Activated T-cell treated with anti-CD3 and anti-CD28 coated beads, Interleukin-2, amount 50 U/mL, for 4 hours (primary cell): ENCODE data around the gene KRT16. TPM values are rescaled to one million over a fixed set of nuclear protein-coding genes. Genes with fewer than 3 reads are reported as not detected.
"Not testable (repeated sequence)": the region's sequence is repeated elsewhere in the genome, so short reads cannot be mapped to it uniquely, and the experiment has no call there.

Experiments used
- ATAC-seq, 2 donors: fragments of 200-7000 bp; cut with Tn5 transposase; one replicate each; pipeline ENCODE4 v1.10.0; 2021
- DNase-seq: peaks from one replicate; pipeline ENCODE4 v3.0.0-alpha.2; 2020
- H3K27me3 Mint-ChIP-seq: one replicate; pipeline ENCODE4 v1.8.0; 2021; ENCODE audit warnings: low read depth, mixed read lengths
- H3K36me3 Mint-ChIP-seq: one replicate; pipeline ENCODE4 v1.8.0; 2022; ENCODE audit warnings: mixed read lengths; ENCODE audit not compliant: insufficient read depth
- H3K4me1 Mint-ChIP-seq: one replicate; pipeline ENCODE4 v1.8.0; 2021; ENCODE audit warnings: low read depth, mixed read lengths
- H3K4me3 Mint-ChIP-seq: one replicate; pipeline ENCODE4 v1.8.0; 2021; ENCODE audit warnings: mild to moderate bottlenecking, moderate library complexity, mixed read lengths
- H3K9me3 Mint-ChIP-seq: one replicate; pipeline ENCODE4 v1.8.0; 2021; ENCODE audit warnings: mixed read lengths
- total RNA-seq, 3 donors: library from RNA; stranded (reverse); gene quantifications; one replicate each; pipeline ENCODE4 v1.2.1, GENCODE V29; 2021

KRT16 gene
- total RNA-seq, 3 donors from 2014 or later = not detected

DNA sequence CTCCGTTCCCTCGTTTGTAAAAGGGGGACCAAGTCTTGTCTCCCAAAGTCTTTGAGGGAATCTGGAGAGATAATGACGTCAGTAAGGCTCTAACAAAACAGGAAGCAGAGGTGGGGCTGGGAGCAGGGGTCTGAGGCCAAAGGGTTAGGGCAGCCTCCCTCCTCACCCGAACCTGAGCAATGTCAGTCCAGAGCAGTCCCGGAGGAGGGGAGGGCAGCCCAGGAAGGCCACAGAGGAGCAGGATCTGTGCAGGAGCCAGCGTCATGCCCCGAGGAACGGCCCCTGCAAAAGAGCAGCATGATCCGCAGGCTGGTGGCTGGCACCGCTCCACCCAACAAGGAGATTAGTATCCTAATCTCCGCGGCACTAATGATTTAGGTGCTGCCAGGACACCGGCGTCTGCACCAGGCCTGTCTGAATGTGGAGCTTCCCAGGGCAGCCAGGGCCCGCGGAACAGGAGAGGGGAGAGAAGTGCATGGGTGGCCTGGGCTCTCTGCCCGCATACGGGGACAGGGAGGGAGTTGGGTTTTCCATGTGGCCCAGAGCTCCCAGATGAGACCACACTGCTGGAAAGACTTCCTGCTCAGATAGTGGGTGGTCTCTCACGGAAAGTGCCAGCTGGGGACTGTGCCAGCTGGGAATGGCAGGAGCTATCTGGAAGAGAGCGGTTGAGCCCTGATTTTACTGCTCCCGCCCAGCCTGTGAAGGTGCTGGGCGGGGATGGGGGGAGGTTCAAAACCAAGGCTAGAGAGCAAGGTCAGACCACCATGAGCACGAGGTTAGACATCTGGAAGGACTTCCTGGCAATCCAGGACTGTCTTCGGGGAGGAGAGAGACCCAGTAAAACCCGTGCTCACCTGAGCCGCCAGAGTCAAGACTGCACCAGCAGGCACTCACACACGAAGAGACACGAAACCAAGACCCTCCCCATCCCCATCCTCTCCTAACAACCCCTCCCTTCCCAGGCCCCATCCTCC lies 22.8 kb upstream of the KRT16 start:
- Mint-ChIP-seq H3K36me3 (no peaks in the 10 kb centered on the region), H3K4me1 (no peaks in the 10 kb centered on the region), H3K9me3 (no peaks in the 10 kb centered on the region), H3K4me3 (no peak overlapping the region), H3K27me3 (no peaks in the 10 kb centered on the region)
- ATAC-seq (no peak), DNase-seq (no peak)

DNA sequence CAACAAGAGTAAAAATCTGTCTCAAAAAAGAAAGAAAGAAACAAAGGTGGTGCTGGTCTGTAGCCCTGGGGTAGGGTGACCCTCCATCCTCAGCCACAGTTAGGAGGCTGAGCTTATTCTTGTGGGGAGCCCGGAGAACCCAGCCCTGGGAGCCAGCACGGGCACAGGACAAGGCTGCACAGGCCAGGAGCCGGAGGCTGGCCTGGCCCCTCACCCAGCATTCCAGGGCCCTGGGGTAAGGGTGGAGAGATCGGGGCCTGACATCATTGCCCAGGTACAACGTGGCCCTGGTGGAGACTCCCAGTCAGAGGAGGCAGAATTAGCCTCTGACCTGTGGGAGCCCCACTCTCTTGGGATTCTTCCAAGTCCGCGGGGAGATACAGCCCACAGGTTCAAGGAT lies 22.1 kb upstream of the KRT16 start:
- ATAC-seq = no peak

DNA sequence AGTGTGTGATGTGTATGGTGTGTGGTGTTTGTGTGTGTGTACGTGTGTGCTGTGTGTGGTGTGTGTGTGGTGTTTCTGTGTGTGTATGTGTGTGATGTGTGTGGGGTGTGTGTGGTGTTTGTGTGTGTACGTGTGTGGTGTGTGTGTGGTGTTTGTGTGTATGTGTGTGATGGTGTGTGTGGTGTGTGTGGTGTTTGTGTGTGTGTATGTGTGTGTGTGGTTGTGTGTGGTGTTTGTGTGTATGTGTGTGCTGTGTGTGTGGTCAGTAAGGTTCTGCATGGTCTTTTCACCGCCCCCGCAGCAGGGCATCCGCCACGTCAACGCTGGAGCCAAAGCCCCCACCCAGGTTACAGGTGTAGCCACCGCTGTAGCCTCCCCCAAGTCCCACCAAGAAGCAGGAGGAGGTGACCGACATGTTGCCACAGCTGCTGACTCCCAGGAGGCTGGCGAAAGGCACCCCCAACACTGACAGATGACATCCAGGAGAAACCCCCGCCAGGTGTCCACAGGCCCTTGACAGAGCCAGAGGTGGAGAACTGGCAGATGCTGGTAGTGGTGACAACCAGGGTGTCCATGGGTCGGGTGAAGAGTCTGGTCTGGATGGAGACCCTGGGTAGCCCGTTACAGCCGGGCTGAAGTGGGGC lies 21.1 kb upstream of the KRT16 start:
- ATAC-seq (no peak), DNase-seq (no peak)
- H3K9me3 Mint-ChIP-seq = no peaks in the 10 kb centered on the region
- H3K4me1 Mint-ChIP-seq = no peaks in the 10 kb centered on the region
- H3K27me3 Mint-ChIP-seq = no peaks in the 10 kb centered on the region
- H3K36me3 Mint-ChIP-seq = no peaks in the 10 kb centered on the region
- H3K4me3 Mint-ChIP-seq = no peak overlapping the region

More for the DNA sequence above, 22.1 kb upstream of the KRT16 start:
- no peak for DNase-seq
- no peaks in the 10 kb centered on the region for H3K36me3 Mint-ChIP-seq
- no peaks in the 10 kb centered on the region for H3K4me1 Mint-ChIP-seq
- H3K4me3 Mint-ChIP-seq = no peak overlapping the region
- H3K27me3 Mint-ChIP-seq = no peaks in the 10 kb centered on the region
- H3K9me3 Mint-ChIP-seq = no peaks in the 10 kb centered on the region

DNA sequence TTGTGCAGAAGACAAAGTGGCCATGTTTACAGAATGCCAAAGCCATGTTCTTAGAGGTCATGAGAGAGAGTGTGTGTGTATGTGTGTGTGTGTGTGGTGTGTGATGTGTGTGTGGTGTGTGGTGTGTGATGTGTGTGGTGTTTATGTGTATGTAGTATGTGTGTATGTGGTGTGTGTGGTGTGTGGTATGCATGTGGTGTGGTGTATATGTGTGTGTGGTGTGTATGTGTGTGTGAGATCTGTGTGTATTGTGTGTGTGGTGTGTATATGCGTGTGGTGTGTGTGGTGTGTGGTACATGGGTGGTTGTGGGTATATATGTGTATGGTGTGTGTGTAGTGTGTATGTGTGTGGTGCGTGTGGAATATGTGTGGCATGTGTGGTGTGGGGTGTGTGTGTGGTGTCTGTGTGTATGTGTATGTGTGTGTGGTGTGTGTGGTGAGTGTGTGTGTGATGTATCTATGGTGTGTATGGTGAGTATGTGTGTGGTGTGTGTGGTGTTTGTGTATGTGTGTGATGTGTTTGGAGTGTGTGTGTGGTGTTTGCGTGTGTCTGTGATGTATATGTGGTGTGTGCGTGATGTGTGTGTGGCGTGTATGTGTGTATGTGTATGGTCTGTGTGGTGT lies 20.0 kb upstream of the KRT16 start:
- no peaks in the 10 kb centered on the region for H3K9me3 Mint-ChIP-seq
- no peaks in the 10 kb centered on the region for H3K4me1 Mint-ChIP-seq
- ATAC-seq (no peak), DNase-seq (no peak)
- H3K36me3 Mint-ChIP-seq = no peaks in the 10 kb centered on the region
- H3K27me3 Mint-ChIP-seq = no peaks in the 10 kb centered on the region
- H3K4me3 Mint-ChIP-seq = no peak overlapping the region

DNA sequence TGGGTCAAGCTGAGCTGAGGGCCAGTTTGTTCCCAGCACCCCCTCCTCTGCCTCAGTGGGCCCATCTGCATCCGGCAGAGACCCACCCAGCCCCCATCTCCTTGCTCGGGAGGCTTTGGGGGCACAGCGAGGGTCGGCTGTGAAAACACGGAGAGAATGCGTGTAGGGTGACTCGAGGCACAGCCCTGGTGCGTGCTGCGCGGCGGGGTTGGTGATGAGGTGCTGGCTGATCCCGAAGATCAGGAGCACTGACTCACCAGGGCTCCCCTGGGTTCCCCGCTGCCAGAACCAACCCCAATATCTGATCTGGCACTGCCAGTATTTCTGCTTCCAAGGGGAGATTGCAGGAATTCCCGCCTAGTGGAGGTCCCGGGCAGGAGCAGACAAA lies 19.3 kb upstream of the KRT16 start:
- Mint-ChIP-seq H3K4me3 (no peak overlapping the region), H3K9me3 (no peaks in the 10 kb centered on the region), H3K36me3 (no peaks in the 10 kb centered on the region), H3K4me1 (no peaks in the 10 kb centered on the region), H3K27me3 (no peaks in the 10 kb centered on the region)
- no peak for DNase-seq
- no peak for ATAC-seq

DNA sequence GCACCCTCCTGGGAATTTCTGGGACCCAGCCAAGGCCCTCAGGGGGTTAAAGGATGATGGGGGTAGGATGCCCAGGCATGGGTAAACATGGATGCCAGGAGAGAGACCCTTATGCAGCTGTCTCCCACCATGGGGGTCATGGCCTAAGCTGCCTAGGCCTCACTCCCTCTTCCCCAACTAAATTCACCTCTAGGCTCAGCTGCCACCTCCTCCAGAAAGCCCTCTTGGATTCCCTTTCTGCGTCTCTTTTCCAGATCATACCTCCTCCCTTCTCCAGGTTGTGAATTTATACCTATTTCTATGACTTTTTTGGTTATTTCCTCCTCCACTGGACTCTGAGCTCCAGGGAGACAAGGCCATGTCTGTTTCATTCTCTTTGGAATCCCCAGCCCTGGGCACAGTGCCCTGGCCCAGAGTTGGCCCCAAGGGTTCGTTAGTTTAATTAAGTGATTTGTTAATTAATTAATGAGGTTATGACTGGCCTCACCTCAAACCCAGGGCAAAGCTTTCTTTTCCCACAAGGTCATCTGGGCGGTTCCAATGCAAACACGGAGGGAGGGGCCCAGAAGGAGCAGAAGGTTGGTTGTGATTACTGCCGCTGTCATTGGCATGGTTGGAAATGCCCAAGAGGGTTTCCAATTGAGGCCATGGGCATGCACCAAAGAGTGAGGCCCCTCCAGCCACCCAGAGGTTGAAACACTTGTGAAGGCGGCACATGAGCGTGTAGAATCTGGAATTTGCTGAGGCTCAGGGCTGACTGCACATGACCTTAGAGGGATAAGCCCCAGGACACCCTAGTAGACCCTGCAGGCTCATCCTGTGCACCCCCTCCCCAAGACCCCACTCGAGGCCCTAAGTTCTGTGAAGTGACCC lies 18.7 kb upstream of the KRT16 start:
- no peaks in the 10 kb centered on the region for H3K27me3 Mint-ChIP-seq
- H3K9me3 Mint-ChIP-seq = no peaks in the 10 kb centered on the region
- no peak for ATAC-seq
- no peak overlapping the region for H3K4me3 Mint-ChIP-seq
- DNase-seq = no peak
- H3K4me1 Mint-ChIP-seq = no peaks in the 10 kb centered on the region
- no peaks in the 10 kb centered on the region for H3K36me3 Mint-ChIP-seq

DNA sequence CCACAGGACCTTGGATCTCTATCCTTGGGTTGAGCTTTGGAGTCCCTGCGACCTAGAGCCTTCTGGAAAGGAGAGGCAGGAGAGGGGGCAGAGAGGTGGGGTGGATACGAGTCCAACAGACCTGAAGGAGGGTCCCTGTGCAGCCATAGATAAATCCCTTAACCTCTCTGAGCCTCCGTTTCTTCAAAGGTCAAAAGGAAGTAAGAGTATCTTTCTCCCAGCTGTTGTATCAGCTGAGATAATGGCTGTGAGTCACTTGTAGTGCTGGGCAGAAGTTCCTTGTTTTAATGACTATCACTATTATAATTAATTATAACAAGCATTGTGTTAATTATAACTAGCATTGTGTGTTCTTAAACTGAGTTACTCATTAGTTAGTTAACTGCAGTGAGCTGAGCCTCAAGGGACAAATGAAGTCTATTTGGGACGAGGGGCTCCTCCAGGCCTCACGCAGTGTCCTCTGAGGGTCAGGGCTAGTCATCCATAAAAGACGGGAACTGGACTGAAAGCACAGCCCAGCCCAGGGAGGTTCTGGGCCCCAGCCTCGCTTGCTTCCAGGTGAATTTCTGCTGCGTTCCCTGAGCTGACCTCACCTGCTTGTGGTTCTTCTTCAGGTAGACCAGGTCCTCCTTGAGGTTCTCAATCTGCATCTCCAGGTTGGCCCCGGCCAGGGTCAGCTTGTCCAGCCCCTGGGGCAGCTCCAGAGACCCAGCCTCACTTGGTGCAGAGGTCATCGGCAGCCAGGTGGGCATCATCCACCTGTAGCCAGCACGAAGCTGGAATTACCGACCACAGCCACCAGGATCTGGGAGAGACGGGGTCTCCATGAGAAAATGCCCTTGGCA lies 17.5 kb upstream of the KRT16 start:
- H3K9me3 Mint-ChIP-seq = no peaks in the 10 kb centered on the region
- ATAC-seq (no peak), DNase-seq (no peak)
- no peak overlapping the region for H3K4me3 Mint-ChIP-seq
- no peaks in the 10 kb centered on the region for H3K27me3 Mint-ChIP-seq
- H3K36me3 Mint-ChIP-seq = no peaks in the 10 kb centered on the region
- H3K4me1 Mint-ChIP-seq = no peaks in the 10 kb centered on the region

DNA sequence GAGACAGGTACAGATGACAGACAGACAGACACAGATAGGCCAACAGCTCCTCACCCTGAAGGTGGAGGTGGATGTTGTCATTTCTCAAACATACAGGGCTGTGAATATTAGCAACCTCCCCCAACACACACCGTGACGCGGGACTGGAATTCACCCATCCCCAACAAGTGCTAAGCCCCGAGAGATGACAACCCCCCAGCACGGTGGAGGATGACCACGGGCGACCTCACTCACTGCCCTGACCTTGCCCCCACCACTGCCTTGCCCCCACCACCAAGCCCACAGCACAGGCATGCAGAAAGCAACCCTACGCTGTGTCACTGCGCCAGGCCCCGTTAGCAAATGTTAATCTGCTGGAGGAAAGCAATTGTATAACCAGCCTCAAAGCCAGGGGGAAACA lies 16.7 kb upstream of the KRT16 start:
- H3K4me1 Mint-ChIP-seq = no peaks in the 10 kb centered on the region
- ATAC-seq (no peak), DNase-seq (no peak)
- H3K4me3 Mint-ChIP-seq = no peak overlapping the region
- no peaks in the 10 kb centered on the region for H3K27me3 Mint-ChIP-seq
- H3K9me3 Mint-ChIP-seq = no peaks in the 10 kb centered on the region
- H3K36me3 Mint-ChIP-seq = no peaks in the 10 kb centered on the region

DNA sequence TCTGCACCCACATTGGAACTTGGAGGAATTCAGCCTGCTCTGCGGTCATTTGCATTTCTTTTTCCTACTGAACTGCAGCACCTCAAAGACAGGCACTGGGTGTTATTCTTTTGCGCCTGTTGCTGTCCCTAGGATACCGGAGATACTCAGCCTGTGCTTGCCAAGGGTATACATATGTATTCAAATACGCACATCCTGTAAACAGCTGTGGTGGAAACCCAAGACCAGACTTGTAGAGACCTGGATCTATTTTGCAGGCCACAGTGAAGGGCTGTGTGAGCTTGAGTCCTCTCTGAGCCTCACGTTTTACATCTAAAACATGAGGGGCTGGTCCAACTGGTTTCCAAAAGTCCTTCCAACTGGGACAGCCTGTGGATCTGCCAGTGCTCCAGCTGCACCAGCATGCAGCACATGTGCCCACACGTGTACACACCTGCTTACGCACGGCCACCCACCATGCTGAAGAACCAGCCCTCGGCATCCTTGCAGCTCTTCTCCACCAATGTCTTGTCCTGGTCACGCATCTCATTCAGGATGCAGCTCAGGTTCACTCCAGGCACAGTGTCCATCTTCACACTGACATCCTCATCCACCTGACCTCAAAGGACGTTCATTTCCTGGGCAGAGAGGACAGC lies 16.2 kb upstream of the KRT16 start:
- not testable (repeated sequence) for H3K4me3 Mint-ChIP-seq, H3K4me1 Mint-ChIP-seq, ATAC-seq, H3K36me3 Mint-ChIP-seq, H3K27me3 Mint-ChIP-seq, H3K9me3 Mint-ChIP-seq, DNase-seq

DNA sequence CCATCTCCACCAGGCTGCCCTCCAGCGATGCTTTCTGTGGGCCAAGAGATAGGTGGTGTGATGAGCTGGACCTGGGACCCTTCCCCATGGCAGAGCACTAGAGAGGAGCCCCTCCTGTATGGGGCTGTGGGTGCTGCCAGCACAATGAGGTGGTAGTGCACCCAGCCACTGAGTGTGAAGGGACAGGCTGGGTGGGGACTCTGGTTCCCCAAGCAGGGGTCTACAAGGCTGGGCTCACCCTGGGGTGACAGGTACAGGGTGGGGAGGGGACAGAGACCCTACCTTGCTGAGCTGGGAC lies 15.5 kb upstream of the KRT16 start:
- not testable (repeated sequence) for H3K36me3 Mint-ChIP-seq, H3K4me1 Mint-ChIP-seq, H3K4me3 Mint-ChIP-seq, DNase-seq, ATAC-seq, H3K9me3 Mint-ChIP-seq, H3K27me3 Mint-ChIP-seq

DNA sequence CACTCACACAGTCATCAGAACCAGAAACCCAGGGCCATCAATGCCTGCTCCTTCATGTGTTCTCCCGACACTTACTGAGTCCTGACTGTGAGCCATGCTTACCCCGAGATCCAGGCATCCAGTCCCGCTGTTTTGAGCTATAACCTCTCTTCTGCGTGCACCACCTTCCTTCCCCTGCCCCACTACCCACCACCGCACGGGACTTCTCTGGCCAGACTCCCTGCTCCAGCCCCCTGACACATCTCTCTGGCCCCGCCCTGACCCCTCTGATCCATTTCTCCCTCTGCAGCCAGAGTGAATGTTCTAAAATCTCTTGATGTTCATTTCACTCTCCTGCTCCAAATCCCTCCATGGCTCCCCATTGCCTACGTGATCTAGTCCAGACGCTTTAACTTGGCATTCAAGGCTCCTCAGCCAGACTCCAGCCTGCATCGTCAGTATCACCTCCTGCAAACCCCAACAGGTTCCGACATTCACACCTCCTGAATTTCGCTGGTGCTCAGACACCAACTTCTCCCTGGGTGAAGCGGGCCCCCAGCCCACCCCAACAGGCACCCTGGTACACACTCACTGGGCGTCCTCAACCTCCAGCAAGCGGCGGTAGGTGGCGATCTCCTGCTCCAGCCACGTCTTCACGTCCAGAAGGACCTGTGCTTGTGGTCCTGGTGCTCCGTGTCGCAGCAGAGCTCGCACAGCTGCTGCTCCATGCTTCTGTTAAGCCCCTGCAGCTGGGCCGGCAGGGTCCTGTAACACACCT lies 14.9 kb upstream of the KRT16 start:
- DNase-seq (no peak), ATAC-seq (no peak)
- no peaks in the 10 kb centered on the region for H3K27me3 Mint-ChIP-seq

DNA sequence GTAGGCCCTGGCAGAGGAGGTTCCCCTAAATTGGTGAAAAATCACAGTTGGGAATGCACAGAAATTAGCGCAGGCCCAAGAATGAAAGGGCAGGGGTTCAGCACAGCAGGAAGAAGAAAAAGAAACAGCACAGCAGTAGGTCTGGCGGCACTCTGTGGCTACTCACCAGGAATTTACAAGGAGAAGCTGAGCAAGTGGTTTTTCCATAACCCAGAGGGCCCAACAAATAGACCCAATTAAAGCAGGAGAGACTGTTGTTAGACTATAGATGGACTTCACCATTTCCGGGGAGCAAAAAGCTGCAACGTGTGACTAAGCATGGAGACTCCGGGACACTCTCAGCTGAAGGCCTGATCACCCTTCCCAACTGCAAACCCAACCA lies 14.3 kb upstream of the KRT16 start:
- not testable (repeated sequence) for H3K4me1 Mint-ChIP-seq, H3K27me3 Mint-ChIP-seq, H3K4me3 Mint-ChIP-seq, DNase-seq, ATAC-seq, H3K36me3 Mint-ChIP-seq, H3K9me3 Mint-ChIP-seq

More for the DNA sequence above, 14.9 kb upstream of the KRT16 start:
- Mint-ChIP-seq H3K36me3 (no peaks in the 10 kb centered on the region), H3K4me3 (no peak overlapping the region), H3K4me1 (no peaks in the 10 kb centered on the region), H3K9me3 (no peaks in the 10 kb centered on the region)
